Measurements from ENCODE around the gene RTN4RL1. TPM values are rescaled to one million over a fixed set of nuclear protein-coding genes. Genes with fewer than 3 reads are reported as not detected.

Gene RTN4RL1
- polyA plus RNA-seq, 1 donor (not counting 4 experiments of a cell fraction or from before 2014, with no cell fraction given), result 2.3 TPM

- dilution Hi-C loops (cut with MboI; ENCODE audit: extremely low pct_ligation_motif_present, low sequenced_read_pairs), result no loop called here
- no peak overlapping the region for H3K9ac ChIP-seq (ENCODE audit: control insufficient read depth, extremely low read depth, insufficient read depth, low read length)
Measured at GRCh38 chr17:2028234-2028614, 3.1 kb upstream of the RTN4RL1 start.

GRCh38 chr17:2027528-2028233, 2.5 kb upstream of the RTN4RL1 start:
- peaks cover 5% of the 10 kb centered on the region for H3K79me2 ChIP-seq (ENCODE audit: control insufficient read depth, insufficient read depth, low read length)
- TF ChIP-seq EZH2 (IDR thresholded peaks at IDR 0.05; ENCODE audit: low read length) (no peak), CTCF (optimal IDR thresholded peaks at IDR 0.05 in 1 of 3, IDR thresholded peaks at IDR 0.05 in 1 of 3, conservative IDR thresholded peaks at IDR 0.05 in 1 of 3; ENCODE audit: extremely low read depth in 1 of 3, insufficient read depth in 2 of 3, low read length in 3 of 3) (no peak)
- H3K36me3 ChIP-seq (ENCODE audit: control insufficient read depth in 2 of 2, extremely low read depth in 1 of 2, insufficient read depth in 2 of 2, low read length in 2 of 2), result no peaks in the 10 kb centered on the region
- H3K9ac ChIP-seq (ENCODE audit: control insufficient read depth, extremely low read depth, insufficient read depth, low read length), result no peak overlapping the region
- H3K4me2 ChIP-seq (ENCODE audit: control insufficient read depth, extremely low read depth, insufficient read depth, low read depth, low read length), result no peak overlapping the region
- H3K27ac ChIP-seq (ENCODE audit: control insufficient read depth, insufficient read depth, low read length), result no peak overlapping the region
- H3K9me1 ChIP-seq (ENCODE audit: control insufficient read depth, extremely low read depth, insufficient read depth, low read length), result no peaks in the 10 kb centered on the region
- dilution Hi-C loops (cut with MboI; ENCODE audit: extremely low pct_ligation_motif_present, low sequenced_read_pairs), result no loop called here
- DNase-seq (ENCODE audit: low read depth, low spot score) (no peak), FAIRE-seq (no peak)
- H3K4me3 ChIP-seq (ENCODE audit: control insufficient read depth in 2 of 3, extremely low read depth in 1 of 3, insufficient read depth in 2 of 3, low read depth in 1 of 3, low read length in 3 of 3), result no peak overlapping the region
- no peaks in the 10 kb centered on the region for H4K20me1 ChIP-seq (ENCODE audit: control insufficient read depth, extremely low read depth, insufficient read depth, low read length)
- peaks cover 9% of the 10 kb centered on the region for H3K4me1 ChIP-seq (ENCODE audit: control insufficient read depth, extremely low read depth, insufficient read depth, low read length)
- H3K27me3 ChIP-seq (ENCODE audit: control insufficient read depth, extremely low read depth, insufficient read depth, low read length), result peaks cover 8% of the 10 kb centered on the region
- no peaks in the 10 kb centered on the region for H3K9me3 ChIP-seq (ENCODE audit: control insufficient read depth, low read depth, low read length)
- no peak overlapping the region for H2AFZ ChIP-seq (ENCODE audit: control insufficient read depth, low read length)

More at GRCh38 chr17:2028234-2028614, 3.1 kb upstream of the RTN4RL1 start:
- Histone ChIP-seq H3K9me3 (ENCODE audit: control insufficient read depth, low read depth, low read length) (no peaks in the 10 kb centered on the region), H3K27ac (ENCODE audit: control insufficient read depth, insufficient read depth, low read length) (no peak overlapping the region), H3K4me3 (ENCODE audit: control insufficient read depth in 2 of 3, extremely low read depth in 1 of 3, insufficient read depth in 2 of 3, low read depth in 1 of 3, low read length in 3 of 3) (no peak overlapping the region), H3K9me1 (ENCODE audit: control insufficient read depth, extremely low read depth, insufficient read depth, low read length) (no peaks in the 10 kb centered on the region), H3K4me1 (ENCODE audit: control insufficient read depth, extremely low read depth, insufficient read depth, low read length) (peaks cover 9% of the 10 kb centered on the region), H3K27me3 (ENCODE audit: control insufficient read depth, extremely low read depth, insufficient read depth, low read length) (peaks cover 8% of the 10 kb centered on the region), H3K36me3 (ENCODE audit: control insufficient read depth in 2 of 2, extremely low read depth in 1 of 2, insufficient read depth in 2 of 2, low read length in 2 of 2) (no peaks in the 10 kb centered on the region), H3K79me2 (ENCODE audit: control insufficient read depth, insufficient read depth, low read length) (peaks cover 5% of the 10 kb centered on the region), H4K20me1 (ENCODE audit: control insufficient read depth, extremely low read depth, insufficient read depth, low read length) (no peaks in the 10 kb centered on the region), H3K4me2 (ENCODE audit: control insufficient read depth, extremely low read depth, insufficient read depth, low read depth, low read length) (no peak overlapping the region), H2AFZ (ENCODE audit: control insufficient read depth, low read length) (no peak overlapping the region)
- DNase-seq (ENCODE audit: low read depth, low spot score), result no peak
- TF ChIP-seq EZH2 (IDR thresholded peaks at IDR 0.05; ENCODE audit: low read length) (no peak), CTCF (optimal IDR thresholded peaks at IDR 0.05 in 1 of 3, IDR thresholded peaks at IDR 0.05 in 1 of 3, conservative IDR thresholded peaks at IDR 0.05 in 1 of 3; ENCODE audit: extremely low read depth in 1 of 3, insufficient read depth in 2 of 3, low read length in 3 of 3) (no peak)
- FAIRE-seq, result no peak

Measured in keratinocyte (primary cell).